COLO668 (cell line): Measurements from ENCODE around the gene STX18.
A peak's percentile ranks its signal among the peaks of the same experiment; 100 is the strongest.
"Not testable (repeated sequence)": the region's sequence is repeated elsewhere in the genome, so short reads cannot be mapped to it uniquely, and the experiment has no call there.

Experiments
- DNase-seq: peaks from one replicate; lab custom pipeline; 2025; ENCODE audit not compliant: unreplicated experiment; lab: John Stamatoyannopoulos, UW

STX18 gene

DNA sequence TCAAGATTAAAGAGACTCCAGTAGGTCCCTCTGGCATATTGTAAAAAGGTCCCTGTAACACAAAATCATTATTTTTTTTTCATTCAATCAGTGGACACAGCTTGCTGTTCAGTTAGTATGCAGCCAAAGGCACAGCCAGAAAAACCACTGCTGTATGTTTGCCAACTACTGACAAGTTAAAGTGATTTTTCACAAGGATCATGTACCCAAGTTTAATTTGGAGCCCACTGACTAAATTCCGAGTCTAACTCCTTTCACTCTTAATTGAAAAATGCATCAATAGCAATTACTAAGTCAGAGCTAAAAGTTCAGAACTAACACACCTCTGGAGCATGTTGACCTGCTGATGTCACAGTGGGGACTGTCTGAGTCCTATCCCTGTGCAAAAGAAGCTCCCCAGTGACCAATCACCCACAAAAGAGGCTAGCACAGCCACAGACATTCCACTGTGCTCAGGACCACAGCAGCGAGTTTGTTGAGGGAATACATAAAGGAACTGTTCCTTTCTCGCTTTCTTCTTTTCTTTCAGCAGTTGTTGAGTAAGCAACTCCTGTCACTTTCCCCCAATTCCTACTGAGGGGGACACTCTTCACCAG lies 60.4 kb downstream of the STX18 start:
- DNase-seq: no peak

DNA sequence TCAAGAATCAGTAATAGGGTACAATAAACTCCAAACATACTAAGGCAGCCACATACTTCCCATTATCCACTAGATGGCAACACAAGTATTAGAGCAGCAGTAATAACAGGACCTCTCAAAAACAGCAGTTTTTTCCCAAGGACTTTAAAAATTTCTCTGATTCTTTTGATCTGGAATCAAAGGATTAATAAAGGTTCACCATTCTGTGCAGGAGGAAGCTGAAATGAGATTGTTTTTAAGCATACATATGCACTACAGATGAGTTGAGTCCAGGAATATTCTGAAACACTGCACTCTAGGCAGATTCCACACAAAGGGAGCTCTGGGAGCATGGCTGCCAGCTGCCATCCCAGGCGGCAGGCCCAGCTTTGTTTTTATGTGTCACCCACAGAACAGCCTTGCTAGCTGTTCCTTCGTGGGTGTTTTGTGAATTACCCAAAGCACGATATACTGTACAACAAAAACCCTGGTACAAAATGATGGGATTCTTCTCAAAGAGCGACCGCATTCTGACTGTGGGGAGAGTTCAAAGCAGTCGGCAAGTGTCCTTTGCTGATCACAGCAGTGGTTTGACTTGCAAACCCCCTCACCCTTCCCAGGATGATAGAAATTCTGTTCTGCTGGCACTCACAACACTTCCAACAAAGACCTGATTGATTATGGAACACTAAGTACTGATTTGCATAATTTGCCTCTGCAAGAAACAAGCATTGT lies 61.0 kb downstream of the STX18 start:
- no peak for DNase-seq

DNA sequence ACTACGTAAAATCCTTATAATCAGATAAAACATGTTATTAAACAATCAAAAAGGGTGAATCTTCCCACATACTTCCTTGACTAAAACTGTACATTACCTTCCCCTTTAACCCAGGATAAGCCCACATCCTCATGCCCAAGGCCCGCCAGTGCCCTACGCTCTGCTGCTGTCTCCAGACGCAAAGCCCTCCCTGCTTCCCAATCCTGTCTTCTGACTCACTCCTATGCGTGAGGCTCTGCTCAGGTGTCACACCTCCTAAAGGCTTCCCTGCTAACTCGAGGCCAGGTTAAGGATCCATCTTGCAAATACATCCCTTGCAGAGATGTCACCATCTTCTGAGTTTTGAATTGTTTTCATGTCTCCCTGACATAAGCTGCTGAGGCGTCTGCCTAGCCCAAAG lies 61.6 kb downstream of the STX18 start:
- DNase-seq: no peak

DNA sequence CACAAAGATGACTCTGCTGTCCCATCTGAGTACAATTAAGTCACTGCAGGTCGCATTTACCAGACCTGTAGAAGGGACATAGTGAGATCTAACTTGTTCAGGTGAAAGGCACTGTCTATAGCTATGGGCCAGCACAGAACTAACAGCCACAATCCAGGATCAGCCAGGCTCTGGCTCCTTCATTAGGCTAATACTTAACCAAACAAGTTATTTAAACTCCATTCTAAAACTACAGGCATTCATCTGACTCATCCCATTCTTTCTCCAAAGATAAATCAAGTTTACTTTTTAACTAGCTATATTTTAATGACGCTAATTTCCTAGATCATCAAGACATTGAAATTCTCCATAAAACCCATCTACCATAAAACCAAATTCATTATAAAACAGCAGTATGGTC lies 62.5 kb downstream of the STX18 start:
- DNase-seq: no peak

DNA sequence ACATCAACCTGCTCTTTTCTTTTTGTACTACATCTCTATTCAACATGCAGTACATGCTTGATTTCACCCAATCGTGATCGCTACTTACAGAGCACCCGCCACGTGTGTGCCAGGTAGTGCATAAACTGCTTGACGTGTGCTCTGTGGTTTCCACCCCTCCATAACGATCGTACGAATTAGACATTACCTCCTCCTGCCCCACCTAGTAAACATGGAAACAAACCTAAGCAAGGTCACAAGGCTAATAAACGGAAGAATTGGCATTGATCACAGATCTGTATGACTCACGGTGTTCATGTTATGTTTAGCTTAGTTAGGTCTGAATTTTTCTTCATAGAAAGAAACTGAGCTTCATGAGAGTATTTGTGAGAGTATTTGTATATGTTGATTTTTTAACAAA lies 64.1 kb downstream of the STX18 start:
- DNase-seq: no peak

DNA sequence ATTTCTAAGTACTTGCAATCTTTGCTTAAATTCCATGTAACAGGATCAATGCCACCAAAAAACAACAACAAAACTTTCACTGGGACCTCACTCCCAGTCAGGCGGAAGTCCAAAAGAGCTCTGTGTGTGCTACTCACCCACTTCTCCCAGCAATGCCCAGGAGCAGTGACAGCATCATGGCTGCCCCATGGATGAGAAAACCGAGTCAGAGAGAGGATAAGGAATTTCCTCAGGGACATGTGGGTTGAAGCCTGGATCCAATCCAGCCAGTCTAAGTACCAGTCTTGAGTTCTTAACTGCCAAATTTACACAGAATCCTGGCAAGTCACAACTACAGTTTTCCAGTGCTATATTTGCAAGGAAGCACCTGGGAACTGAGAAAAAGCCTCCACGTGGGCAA lies 64.5 kb downstream of the STX18 start:
- DNase-seq: no peak

DNA sequence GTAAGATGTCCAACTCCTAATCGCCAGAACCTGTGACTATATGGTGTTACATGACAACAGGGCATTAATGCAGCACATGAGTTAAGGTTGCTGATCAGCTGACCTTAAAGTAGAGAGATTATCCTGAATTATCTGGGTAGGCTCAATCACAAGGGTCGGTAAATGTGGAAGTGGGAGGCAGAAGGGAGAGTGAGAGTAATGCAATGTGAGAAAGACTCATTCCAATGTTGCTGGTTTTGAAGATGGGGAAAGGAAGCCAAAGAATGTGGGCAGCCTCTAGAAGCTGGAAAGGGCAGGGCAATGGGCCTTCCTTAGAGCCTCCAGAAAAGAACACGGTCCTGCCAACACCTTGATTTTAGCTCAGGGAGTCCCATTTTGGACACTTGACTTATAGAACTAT lies 67.4 kb downstream of the STX18 start:
- no peak for DNase-seq

DNA sequence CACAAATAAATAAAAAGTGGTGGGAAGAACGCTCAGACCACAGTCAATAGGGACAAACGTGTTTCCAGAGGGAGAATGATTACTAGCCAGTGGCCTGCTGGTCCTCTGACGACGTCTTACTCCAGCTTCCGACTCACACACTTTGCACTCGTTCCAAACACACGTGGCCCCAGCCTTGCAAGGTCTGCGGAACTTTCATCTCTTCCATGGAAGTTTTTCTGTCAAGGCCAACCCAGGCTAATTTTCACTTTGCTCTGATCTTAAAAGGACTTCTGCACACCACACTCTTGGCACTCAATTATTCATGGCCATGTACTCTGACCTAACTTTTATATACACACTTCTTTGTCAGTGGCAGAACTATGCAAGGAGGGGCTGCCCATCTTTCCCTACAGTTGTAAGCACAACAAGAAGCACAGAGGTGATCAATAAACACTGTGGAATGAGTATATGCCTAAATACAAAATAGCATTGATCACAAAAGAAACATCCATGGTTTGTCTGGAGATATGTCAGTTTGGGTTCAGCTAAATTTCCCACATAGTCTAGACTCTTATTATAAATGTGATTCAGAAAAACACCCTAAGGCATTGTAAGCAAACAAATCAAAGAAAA lies 69.4 kb downstream of the STX18 start:
- no peak for DNase-seq

DNA sequence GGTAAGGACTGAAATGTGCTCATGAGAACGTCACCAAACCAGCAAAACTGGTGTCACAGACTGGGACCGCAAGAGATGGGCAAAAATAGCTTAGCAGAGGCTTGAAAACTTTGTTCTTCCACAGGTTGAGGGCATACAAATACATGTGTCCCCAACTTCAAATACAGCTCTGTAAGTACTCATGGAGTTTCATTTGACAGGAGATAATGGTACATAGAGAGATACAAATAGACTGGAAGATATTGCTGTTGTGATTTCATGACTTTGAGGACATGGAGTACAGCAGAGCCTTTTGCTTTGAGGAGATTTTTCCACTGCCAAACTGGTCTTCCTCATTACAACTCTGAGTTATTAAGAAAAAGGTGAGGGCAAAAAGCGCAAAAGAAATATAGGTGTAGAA lies 70.7 kb downstream of the STX18 start:
- no peak for DNase-seq

DNA sequence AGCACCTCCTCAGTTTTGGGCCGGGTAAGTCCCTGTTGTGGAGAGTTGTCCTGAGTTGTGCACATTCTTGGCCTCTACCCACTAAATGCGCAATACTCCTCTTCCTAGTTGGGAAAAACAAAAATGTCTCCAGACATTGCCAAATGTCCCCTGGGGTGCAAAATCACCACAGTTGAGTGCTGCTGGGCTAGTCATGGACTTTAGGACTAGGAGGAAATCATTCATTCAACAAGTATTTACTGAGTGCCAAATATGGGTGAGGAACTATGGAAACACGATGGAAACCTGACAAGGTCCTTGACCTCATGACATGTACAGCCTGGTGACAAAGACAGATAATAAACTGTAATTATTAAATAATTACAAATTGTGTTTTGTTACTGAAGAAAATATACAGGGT lies 71.6 kb downstream of the STX18 start:
- no peak for DNase-seq

DNA sequence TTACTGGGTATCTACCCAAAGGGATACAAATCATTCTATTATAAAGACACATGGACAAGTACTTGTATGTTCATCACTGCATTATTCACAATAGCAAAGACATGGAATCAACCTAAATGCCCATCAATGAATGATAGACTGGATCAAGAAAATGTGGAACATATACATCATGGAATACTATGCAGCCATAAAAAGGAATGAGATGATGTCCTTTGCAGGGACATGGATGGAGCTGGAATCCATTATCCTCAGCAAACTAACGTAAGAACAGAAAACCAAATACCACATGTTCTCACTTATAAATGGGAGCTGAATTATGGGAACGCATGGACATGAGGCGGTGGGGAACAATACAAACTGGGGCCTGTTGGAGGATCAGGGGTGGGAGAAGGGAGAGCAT lies 76.6 kb downstream of the STX18 start:
- DNase-seq: not testable (repeated sequence)

DNA sequence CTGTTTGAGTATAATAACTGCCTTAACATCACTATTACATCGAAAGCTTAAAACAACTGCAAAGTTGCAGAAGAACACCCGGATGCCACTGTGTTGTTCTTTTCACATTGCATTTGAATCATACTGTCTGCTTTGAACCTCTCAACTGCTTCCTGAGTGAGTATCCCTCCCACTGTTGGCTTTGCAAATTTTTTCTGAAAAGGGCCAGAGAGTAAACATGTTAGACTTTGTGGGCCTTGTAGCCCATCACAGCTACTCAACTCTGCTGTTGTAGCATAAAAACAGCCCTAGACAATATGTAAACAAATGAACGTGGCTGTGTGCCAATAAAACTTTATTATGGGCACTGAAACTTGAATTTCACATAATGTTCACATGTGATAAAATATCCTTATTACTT lies 78.9 kb downstream of the STX18 start:
- no peak for DNase-seq

DNA sequence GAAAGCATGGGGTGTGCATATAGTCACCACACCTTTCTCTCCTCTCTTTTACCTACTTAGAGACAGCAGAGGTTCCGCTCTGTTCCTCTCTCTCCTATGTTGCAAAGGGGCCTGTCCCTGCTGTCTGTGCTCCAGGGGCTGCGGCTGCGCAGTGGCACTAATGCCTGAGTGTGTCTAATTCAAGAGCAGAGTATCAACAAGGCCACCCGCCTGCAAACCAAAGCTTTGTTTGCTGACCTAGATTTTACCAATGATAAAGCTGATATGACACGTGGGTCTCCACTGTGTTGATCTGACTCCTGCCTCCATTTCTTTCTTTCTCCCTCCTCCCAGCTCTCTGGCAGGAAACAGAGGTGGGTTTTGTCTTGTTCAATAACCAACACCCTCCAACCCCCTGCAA lies 80.0 kb downstream of the STX18 start:
- DNase-seq: no peak

DNA sequence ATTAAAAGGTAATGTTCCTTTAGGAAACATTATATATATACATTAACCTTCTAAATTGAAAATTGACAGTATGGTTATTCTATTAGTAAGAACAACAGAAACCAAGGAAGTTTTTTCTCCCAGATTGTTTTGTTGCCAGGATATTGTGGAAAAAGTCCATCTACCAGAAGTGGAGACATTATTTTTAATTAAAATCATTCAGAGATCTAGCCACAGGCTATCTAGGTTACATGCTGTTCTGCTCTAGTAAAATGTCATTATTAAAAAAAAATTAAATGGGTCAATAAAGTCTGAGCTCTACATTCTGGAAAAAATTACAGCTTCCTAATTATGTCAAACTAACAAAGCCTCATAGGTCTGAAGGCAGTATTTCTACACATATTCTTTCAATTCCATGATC lies 80.7 kb downstream of the STX18 start:
- no peak for DNase-seq

DNA sequence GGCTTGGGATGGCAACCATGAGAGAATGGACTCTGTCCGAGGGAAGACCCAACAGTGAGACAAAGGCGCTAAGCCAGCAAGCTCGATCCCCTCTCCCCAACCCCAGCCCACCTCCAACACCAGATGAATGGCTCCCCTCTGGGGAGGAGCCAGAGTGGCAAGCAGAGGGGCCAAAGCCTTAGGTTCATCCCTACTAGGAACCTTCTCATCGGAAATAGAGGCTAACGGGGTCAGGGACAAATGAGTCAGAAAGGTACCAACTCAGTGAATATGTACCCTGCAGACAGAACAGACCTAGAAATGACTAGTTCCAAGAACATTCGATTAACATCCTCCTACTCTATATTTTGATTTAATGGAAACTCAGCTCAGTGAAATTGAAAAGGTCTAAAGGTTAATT lies 81.1 kb downstream of the STX18 start:
- DNase-seq: no peak

DNA sequence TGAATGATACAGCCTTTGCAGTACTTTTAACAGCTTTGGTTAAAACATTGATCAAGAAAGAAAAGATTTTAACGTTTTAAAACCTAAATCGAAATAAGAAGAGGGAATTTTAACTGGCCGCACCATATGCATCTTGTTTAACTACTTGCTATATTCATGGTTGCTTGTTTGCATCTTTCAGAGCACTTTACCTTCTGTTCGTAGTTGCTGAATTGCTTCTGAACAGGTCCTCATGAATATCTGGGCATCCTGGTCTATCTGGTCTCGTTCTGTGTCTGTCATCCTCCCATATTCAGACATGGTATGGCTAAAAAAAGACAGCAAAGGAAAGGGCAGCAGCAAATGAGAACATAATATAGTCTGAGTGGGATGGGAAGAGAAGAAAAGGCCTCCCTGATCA lies 82.7 kb downstream of the STX18 start:
- no peak for DNase-seq

DNA sequence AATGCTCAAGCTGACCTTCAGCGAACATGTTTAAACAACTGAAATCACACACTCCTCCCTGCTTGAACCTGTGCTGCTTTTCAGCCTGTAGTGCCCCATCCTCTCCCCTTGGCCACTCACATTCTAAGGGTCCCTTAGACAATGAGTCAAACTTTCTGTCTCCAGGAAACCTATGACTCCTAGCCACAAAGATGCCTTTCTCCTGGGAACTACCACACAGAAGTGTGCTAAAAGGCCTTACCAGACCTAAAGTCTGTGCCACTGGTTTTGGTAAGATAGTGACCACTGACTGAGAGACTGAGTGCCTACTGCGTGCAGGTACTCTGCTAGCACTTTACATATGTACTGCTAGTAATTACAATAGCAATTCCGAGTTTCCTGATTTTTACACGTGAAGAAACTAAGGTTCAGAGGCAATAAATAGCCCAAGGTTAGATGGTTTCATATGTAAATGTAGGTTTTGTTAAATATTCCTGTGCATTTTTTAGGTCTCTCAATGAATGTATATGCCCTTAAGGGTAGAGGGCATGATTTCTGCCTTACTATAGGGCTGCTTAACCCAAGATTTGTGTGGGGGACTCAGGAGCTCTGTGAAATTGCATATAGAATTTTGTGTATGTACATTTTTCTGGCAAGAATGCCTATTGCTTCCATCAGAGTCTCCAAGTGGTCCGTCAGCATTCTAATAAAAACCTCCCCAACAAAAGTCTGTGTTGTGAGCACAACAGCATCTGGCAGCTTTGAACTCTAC lies 83.9 kb downstream of the STX18 start:
- DNase-seq: no peak

DNA sequence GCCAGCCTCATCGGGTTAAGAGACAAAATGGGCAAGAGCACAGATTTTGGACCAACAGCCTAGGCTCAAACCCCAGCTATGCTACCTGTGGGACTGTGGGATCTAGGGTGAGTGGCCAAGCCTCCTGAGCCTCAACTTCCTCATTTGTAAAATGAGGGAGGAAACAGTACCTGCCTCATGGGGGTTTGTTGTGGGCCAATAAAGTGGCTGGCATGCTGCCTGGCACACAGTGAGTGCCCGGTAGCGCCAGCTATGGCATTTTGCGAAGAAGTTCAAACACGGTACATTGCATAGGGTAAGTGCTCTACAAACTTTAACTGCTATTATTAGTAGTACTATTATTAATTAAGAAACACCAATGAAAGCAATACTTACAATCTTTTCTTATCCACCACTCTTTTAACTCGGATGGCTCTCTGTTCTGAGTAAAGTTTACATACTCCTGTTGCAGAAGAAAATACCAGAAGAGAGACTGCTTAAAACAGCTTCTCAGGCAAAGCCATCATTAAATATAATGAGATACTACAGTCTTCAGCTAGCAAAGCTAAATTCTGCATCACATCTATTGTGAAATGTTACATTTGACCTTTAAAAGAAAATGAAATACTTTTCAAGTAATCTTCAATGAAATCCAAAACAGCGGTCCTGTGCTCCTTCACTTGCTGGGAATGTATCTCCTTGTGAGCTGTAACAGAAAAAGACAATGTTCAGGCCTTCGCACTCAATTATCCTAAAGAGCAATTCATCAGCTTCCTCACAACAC lies 84.9 kb downstream of the STX18 start:
- no peak for DNase-seq

DNA sequence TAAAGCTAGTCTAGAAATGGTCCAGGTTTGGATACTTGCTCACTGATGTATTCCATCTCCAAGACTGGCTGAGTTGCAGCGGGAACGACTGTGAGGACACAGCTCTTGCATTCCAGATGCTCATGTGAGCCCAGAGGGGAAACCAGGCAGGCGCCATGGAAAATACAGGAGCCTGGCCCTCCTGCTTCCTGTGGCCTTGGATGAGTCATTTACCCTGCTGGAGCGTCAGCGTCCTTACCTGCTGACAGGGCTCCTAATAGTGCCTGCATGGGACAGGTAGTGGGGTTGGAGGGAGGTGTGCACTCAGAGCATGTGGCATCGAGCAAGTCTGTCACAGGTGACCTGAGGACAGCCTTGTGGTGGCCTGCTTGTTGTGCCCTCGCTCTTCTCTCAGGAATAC lies 85.5 kb downstream of the STX18 start:
- DNase-seq: no peak

DNA sequence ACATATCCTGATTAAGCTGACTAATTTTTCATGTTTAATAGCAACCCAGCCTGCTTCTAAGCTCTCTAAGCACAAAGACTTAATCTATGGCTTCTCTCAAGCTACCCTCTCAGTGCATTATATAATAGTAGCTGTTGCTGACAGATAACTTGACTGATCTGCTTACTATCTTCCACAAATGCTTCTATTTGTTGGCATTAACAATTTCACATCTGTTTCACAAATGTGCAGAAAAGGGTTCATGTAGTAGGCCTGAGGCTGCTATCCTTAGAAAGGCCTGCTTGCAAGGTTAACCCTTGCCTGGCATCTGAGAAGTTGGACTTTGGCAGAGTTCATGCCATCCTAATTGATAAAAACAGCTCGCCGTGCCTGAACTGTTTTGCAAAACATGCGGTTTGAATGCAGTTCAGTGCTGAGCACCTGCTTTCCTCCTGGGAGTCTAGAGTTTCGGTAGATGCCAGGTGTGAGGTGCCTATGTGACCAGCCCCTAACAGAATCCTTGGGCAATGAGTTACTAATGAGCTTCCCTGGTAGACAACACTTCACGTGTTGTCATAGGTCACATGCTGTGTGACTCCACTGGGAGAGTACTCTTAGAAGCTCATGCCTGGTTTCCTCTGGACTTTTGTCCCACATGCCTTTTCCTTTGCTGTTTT lies 86.5 kb downstream of the STX18 start:
- peak; percentile 69 for DNase-seq

DNA sequence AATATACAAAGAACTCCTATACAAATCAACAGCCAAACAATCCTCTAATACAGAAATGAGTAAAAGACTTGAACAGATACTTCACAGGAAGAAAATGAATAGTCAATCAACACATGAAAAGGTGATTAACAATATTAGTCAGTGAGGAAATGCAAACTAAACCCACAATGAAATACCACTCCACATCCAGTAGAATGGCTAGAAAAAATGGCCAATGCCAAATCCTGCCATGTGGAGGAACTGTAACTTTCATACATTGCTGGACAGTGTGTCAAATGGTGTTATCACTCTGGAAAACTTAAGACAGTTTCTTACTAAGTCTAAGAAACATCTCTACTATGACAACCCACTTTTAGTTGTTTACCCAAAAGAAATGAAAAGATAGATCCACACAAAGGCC lies 95.4 kb downstream of the STX18 start:
- DNase-seq: no peak
